Activated effector memory CD4-positive, alpha-beta T cell treated with anti-CD3 and anti-CD28 coated beads, Interleukin-2, amount 50 U/mL, for 16 hours (primary cell): Measurements from ENCODE around the gene LONP2.

ENCODE experiments used
- DNase-seq: peaks from one replicate; pipeline ENCODE4 v3.0.0-alpha.2; 2020

LONP2 gene

DNA sequence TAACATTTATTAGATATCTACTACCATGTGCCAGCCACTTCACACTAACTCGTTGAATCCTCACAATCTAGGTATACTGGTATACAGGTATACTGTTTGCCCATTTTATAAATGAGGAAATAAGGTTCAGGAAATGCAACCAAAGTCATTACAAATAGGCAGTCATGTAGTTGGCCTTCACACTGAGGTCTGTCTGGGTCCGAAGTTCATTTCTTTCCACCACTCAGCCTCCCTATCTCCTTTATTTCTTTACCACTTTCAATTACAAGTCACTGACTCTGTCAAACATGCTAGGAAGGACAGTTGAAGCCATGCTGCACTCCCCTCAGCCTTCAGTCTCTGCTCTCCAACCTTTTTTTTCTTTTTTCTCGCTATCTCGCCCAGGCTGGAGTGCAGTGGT lies 161.8 kb downstream of the LONP2 start:
- DNase-seq = no peak
